HL-60 (cell line): ENCODE results near the gene GRK5.

ENCODE experiments used
- DNase-seq, 2 experiments: peaks; one replicate each; pipeline ENCODE4 v3.0.0-alpha.2; 2010 to 2020; ENCODE audit warnings: low read depth in 1 of 2, low spot score in 1 of 2
- H3K27ac ChIP-seq: fragments of 250-450 bp; sonication (Bioruptor Pico); replicated peaks from 2 replicates; pipeline ENCODE4 v1.5.1; 2020; ENCODE audit warnings: mild to moderate bottlenecking, moderate library complexity
- H3K27me3 ChIP-seq: fragments of 250-450 bp; sonication (Bioruptor Pico); 2 replicates; pipeline ENCODE4 v1.5.1; 2021; ENCODE audit warnings: mild to moderate bottlenecking, moderate library complexity; ENCODE audit not compliant: insufficient read depth, poor library complexity, severe bottlenecking
- H3K4me3 ChIP-seq: replicated peaks from 2 replicates; pipeline ENCODE4 v1.5.1; 2011; ENCODE audit warnings: mild to moderate bottlenecking, control low read depth, low read length; ENCODE audit not compliant: insufficient read depth
- GABPA ChIP-seq: IDR thresholded peaks from 2 replicates; pipeline ENCODE4 v1.6.1; 2012; ENCODE audit warnings: low read depth
- POLR2AphosphoS5 ChIP-seq: IDR thresholded peaks from 2 replicates; pipeline ENCODE4 v1.6.1; 2012; ENCODE audit warnings: low read depth
- REST ChIP-seq: IDR thresholded peaks from 2 replicates; pipeline ENCODE4 v1.6.1; 2012; ENCODE audit warnings: low read depth; ENCODE audit not compliant: insufficient replicate concordance
- SPI1 ChIP-seq: IDR thresholded peaks from 2 replicates; pipeline ENCODE4 v1.6.1; 2012; ENCODE audit warnings: low read depth, mild to moderate bottlenecking, borderline replicate concordance
- TF ChIP-seq, protein P1 (sequence below): IDR thresholded peaks from one replicate; pipeline ENCODE4 v1.5.1; 2011; ENCODE audit warnings: low read length, control low read depth, inconsistent platforms; ENCODE audit not compliant: insufficient read depth

Gene GRK5

DNA sequence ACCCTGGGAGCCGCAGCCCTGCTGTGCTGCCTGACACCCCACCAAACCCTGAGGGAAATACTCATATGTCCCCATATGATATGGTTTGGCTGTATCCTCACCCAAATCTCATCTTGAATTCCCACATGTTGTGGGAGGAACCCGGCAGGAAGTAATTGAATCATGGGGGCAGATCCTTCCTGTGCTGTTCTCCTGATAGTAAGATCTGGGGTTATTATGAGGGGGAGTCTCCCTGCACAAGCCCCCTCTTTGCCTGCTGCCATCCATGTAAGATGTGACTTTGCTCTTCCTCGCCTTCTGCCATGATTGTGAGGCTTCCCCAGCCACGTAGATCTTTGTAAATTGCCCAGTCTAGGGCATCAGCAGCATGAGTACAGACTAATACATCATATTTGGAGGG, 266.4 kb downstream of the GRK5 start:
- no peak overlapping the region for H3K27ac ChIP-seq
- no peak for TF ChIP-seq POLR2AphosphoS5
- TF ChIP-seq, protein P1, sequence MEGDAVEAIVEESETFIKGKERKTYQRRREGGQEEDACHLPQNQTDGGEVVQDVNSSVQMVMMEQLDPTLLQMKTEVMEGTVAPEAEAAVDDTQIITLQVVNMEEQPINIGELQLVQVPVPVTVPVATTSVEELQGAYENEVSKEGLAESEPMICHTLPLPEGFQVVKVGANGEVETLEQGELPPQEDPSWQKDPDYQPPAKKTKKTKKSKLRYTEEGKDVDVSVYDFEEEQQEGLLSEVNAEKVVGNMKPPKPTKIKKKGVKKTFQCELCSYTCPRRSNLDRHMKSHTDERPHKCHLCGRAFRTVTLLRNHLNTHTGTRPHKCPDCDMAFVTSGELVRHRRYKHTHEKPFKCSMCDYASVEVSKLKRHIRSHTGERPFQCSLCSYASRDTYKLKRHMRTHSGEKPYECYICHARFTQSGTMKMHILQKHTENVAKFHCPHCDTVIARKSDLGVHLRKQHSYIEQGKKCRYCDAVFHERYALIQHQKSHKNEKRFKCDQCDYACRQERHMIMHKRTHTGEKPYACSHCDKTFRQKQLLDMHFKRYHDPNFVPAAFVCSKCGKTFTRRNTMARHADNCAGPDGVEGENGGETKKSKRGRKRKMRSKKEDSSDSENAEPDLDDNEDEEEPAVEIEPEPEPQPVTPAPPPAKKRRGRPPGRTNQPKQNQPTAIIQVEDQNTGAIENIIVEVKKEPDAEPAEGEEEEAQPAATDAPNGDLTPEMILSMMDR: no peak
- no peak for TF ChIP-seq SPI1
- no peak for TF ChIP-seq GABPA
- TF ChIP-seq REST: no peak
- H3K27me3 ChIP-seq: no peaks in the 10 kb centered on the region
- no peak overlapping the region for H3K4me3 ChIP-seq
- DNase-seq: no peak

DNA sequence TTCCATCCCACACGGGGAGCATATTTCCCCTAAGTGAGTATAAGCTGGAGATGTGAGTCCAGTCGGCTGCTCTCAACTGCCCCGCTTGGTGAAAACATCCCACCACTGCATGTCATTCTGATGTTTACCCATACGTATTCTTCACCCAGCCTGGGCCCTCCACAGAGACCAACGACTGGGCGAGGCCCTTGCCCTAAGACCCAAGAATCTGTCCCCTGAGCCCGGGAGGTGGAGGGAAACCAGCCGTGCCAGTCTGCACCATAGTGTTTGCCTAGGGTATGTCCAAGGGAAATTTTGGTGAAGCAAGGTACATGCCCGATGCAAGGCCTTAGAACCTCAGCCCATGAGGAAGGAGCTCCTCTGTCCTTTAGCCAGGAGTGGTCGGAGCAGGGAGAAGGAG, 267.2 kb downstream of the GRK5 start:
- Histone ChIP-seq H3K27me3 (no peaks in the 10 kb centered on the region), H3K27ac (no peak overlapping the region), H3K4me3 (no peak overlapping the region)
- no peak for DNase-seq
- TF ChIP-seq GABPA (no peak), REST (no peak), SPI1 (no peak), POLR2AphosphoS5 (no peak)
- TF ChIP-seq, protein P1: no peak

- no peak overlapping the region for H3K4me3 ChIP-seq
- TF ChIP-seq GABPA (no peak), SPI1 (no peak), REST (no peak), POLR2AphosphoS5 (no peak)
- TF ChIP-seq, protein P1: no peak
- no peaks in the 10 kb centered on the region for H3K27me3 ChIP-seq
- no peak for DNase-seq
- no peak overlapping the region for H3K27ac ChIP-seq
Observed at GRCh38 chr10:119477444-119477843, 270.1 kb downstream of the GRK5 start.
